ENCODE measurements around the gene CLDN7. TPM values are rescaled to one million over a fixed set of nuclear protein-coding genes. Genes with fewer than 3 reads are reported as not detected.
A peak's percentile ranks its signal among the peaks of the same experiment; 100 is the strongest.

CLDN7 gene
- total RNA-seq, 1 donor from 2014 or later = 248 TPM

DNA sequence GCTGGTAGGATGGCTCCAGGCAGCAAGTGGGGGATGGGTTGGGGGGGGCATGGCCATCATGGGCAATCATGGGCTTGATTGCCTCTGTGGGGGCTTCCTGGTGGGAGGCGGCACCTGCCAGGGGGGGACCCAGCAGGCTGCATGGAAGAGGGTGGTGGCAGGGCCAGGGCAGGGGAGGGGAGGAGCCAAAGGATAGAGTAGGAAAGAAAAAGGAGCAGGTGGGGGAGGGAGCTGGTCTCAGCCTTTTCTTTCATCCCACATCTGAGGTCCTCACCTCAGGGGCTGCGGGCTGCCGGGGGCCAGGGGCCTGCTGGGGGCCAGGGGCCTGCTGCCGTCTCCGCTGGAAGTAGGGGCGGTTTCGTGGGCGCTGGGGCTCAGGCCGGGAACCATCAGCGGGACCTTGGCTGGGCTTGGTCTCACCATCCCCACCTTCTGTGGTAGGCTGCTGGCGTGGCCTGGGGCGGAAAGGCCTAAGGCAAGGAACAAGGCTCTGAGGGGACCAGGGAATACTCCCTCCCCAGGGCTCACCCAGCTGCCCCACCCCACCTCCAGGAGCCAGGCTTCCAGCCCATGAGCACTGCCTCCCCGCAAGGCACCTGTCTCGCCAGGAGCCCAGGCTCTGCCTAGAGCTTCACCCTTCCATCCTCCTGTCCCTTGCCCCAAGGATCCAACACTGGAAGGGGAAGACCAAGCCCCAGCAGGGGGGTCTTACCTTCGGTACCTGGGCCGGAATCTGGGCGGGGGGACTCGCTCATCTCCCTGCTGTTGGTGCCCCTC, 27.2 kb upstream of the CLDN7 start:
- DNase-seq (ENCODE audit: low spot score) = no peak

DNA sequence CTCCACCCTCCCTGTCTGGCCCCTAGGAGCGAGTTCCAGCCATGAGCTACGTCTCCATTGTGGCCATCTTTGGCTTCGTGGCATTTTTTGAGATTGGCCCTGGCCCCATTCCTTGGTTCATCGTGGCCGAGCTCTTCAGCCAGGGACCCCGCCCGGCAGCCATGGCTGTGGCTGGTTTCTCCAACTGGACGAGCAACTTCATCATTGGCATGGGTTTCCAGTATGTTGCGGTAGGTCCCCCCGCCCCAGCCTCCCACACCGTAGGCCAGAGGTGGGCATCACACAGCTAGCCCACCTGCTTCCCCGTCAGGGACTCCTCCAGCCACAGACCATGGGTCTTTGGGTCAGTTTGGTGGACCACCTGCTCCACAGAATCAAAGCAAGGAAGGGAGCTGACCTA, 23.4 kb upstream of the CLDN7 start:
- DNase-seq (ENCODE audit: low spot score) = no peak

DNA sequence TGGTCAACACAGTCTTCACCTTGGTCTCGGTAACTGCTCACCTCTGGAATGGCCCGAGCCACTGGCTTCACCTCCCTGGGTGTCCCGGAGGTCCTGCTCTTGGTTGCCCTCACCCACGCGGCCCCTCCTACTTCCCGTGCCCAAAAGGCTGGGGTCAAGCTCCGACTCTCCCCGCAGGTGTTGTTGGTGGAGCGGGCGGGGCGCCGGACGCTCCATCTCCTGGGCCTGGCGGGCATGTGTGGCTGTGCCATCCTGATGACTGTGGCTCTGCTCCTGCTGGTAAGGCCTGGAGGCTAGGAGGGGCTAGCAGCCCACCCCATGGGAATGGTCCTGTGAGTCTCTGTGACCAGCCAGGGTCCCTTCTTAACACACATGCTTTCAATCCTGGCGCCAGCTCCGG, 22.6 kb upstream of the CLDN7 start:
- DNase-seq (ENCODE audit: low spot score) = no peak

- DNase-seq (ENCODE audit: low spot score) = no peak
Measured at GRCh38 chr17:7283471-7284216, 21.4 kb upstream of the CLDN7 start.

- DNase-seq (ENCODE audit: low spot score) = no peak
Measured at GRCh38 chr17:7282752-7283321, 20.6 kb upstream of the CLDN7 start.

GRCh38 chr17:7281953-7282751, 19.9 kb upstream of the CLDN7 start:
- no peak for DNase-seq (ENCODE audit: low spot score)

- DNase-seq (ENCODE audit: low spot score) = peak; percentile 93
Measured at GRCh38 chr17:7281074-7281952, 19.0 kb upstream of the CLDN7 start, which contains the start of gene SLC2A4. TSS of gene SLC2A4 (plus strand) at chr17:7281718. CDS start at chr17:7281935, 217 bp downstream.

DNA sequence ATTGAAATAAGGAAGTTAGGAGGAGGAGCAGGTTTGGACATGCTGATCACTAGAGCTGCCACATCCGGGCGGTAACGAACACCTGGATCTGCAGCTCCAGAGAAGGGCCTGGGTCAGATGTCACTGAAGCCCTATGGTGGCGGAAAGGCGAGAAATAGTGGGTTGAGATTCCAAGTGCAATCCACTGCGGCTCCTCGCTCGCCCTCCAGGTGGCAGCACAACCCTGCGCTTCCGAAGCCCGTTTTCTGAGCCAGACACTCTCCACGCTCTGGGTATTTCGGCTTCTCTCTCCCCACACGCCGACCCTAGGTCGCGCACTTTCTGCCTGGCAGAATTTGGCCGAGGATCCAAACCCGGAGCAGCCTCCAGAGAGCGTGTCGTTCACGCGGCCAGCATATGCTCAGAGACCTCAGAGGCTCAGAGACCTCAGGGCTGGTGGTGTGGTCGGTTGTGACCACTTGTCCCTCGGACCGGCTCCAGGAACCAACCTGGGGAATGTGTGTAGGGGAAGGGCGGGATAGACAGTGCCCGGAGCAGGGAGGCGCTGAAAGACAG, 18.3 kb upstream of the CLDN7 start:
- peak; percentile 87 for DNase-seq (ENCODE audit: low spot score)

DNA sequence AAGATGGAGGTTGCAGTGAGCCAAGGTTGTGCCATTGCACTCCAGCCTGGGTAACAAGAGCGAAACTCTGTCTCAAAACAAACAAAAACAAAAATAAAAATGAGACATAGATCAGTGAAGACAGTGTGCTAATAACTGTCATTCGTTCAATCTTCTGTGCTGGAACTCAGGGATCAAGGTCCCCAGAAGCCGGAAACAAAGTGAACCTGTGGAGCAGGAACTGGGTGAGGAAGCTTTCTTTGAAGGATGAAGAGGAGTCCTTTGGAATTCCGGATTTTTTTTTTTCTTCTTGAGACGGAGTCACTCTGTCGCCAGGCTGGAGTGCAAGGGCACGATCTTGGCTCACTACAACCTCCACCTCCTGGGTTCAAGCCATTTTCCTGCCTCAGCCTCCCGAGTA, 17.2 kb upstream of the CLDN7 start:
- no peak for DNase-seq (ENCODE audit: low spot score)

DNA sequence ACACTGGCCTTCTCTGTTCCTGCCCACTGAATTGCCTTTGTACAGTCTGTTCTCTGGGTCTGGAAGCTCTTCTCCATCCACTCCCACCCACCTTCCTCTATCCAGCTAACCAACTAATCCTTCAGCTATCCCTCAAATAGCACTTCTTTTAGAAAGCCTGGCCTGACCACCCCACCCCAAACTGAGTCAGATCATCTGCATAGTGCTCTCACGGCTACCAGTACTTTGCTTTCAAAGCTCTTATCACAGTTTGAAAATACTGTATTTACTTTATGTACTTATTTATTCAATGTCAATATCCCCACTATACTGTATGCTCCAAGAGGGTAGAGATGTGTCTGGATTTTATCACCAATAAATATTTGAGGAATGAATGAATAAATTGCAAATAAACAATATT, 4.5 kb upstream of the CLDN7 start:
- no peak for DNase-seq (ENCODE audit: low spot score)

DNA sequence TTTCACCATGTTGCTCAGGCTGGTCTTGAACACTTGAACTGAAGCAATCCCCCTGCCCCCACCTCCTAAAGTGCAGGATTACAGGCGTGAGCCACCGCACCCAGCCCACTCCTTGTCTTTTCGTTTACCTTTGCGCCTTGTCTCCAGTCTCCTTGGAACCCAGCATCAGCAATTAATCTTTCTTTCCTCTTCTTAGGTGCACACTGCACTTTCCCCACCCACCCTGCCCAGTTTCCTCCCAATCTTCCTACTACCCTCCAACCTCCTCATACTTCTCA, 1.5 kb upstream of the CLDN7 start:
- DNase-seq (ENCODE audit: low spot score) = no peak

DNA sequence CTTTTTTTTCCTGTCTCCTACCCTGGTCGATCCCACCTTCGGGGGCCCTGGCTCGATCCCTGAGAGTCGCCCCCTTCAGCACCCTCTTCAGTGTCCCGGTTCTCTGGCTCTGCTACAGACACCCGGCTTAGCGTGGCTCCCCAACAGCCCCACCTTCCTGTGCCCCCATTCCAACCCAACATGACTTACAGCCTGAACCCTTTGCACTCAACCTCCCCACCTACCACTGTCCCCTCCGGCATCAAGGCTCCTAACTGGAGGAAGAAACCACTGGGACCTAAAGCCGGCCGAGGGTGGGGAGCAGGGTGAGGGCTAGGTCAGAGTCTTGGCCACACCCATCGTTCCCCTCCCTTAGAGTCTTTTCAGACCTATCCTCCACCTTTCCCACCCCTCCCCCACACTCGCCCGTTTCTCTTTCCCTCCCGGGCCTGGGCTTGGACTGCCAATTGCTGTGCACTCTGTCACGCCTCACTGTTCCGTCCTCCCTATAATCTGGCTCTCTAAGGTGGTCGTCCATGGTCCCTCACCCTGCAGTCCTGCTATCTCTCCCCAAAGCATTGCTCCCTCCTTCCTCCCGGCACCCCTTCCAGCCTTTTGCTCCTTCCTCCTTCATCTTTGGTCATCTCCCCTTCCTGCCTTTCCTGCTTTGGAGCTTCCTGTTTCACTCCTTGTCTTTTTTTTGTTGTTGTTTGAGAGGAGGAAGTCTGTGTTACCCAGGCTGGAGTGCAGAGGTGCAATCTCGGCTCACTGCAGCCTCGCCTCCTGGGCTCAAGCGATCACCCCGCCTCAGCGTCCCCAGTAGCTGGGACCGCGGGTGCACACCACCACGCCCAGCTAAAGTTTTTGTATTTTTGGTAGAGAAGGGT, 890 bp upstream of the CLDN7 start:
- peak; percentile 57 for DNase-seq (ENCODE audit: low spot score)

GRCh38 chr17:7261379-7262191, 693 bp downstream of the CLDN7 start:
- DNase-seq (ENCODE audit: low spot score) = no peak

- no peak for DNase-seq (ENCODE audit: low spot score)
Measured at GRCh38 chr17:7260651-7261378, 1.5 kb downstream of the CLDN7 start.

- DNase-seq (ENCODE audit: low spot score) = no peak
Measured at GRCh38 chr17:7260151-7260550, 2.1 kb downstream of the CLDN7 start.

- no peak for DNase-seq (ENCODE audit: low spot score)
Measured at GRCh38 chr17:7259555-7259889, 2.8 kb downstream of the CLDN7 start.

DNA sequence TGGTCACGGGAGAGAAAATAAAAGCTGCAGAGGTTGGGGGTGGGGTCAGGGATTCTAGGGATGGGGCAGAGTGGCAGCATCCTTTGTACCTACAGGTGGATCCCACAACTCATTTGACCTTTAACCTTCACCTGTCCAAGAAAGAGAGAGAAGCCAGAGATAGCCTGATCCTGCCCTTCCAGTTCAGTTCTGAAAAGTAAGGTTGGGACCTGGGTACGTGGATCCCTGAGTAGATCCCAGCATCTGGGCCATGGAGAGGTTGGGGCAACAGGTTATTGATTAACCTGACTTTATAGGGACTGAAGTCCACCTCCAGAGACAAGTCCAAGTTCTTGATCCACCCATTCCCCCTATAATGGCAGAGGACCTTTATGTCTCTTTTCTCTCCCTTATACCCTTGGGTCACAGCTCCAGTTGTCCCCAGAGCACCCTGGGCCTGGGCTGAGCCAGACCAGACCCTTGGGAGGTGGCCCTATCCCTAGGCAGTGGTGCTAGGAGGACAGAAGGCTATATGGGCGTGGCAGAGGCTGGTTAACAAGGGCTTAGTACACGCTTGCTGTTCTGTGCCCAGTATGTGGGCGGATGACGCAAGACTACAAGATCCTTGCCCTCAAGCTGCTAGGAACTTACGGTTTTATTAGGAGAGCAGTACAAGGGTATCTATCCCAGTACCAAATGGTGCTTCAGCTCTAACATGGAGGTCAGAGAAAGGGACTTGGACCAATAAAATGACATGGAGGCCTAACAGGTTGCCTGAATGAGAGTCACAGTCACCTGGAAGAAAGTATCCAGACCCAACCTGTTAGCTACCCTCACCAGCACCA, 3.3 kb downstream of the CLDN7 start:
- no peak for DNase-seq (ENCODE audit: low spot score)

Data from mucosa of gallbladder (tissue), 1 donor.